ENCODE measurements around the gene MBOAT2.

GRCh38 chr2:9000442-9000841, 3.0 kb downstream of the MBOAT2 start:
- TF ChIP-seq CTCF (IDR thresholded peaks at IDR 0.05; ENCODE audit: insufficient read depth, low read length) (no peak), GABPA (IDR thresholded peaks at IDR 0.05; ENCODE audit: low read depth) (no peak)

All from HL-60 (cell line).